Vagina (tissue), 2 donors: Measurements from ENCODE around the gene MEF2A. TPM values are rescaled to one million over a fixed set of nuclear protein-coding genes. Genes with fewer than 3 reads are reported as not detected.

Experiments
- DNase-seq, 2 donors: peaks; one replicate each; pipeline ENCODE4 v3.0.0-alpha.2; 2017; ENCODE audit errors: extremely low spot score in 2 of 2
- H3K27ac ChIP-seq: fragments of 200-600 bp; sonication (generic); one replicate; pipeline ENCODE4 v1.5.1; 2019
- H3K27me3 ChIP-seq: fragments of 200-600 bp; sonication (generic); one replicate; pipeline ENCODE4 v1.5.1; 2019
- H3K36me3 ChIP-seq, 2 donors: fragments of 200-600 bp; sonication (generic); one replicate each; pipeline ENCODE4 v1.5.1; 2017 to 2019
- H3K4me1 ChIP-seq: fragments of 200-600 bp; sonication (generic); one replicate; pipeline ENCODE4 v1.5.1; 2019
- H3K4me3 ChIP-seq, 2 donors: fragments of 200-600 bp; sonication (generic); 1 replicate in 1 of 2; 2 replicates in 1 of 2; pipeline ENCODE4 v1.5.1; 2016 to 2019
- H3K9me3 ChIP-seq: fragments of 200-600 bp; sonication (generic); one replicate; pipeline ENCODE4 v1.5.1; 2019
- POLR2A ChIP-seq, 2 donors: fragments of 450-650 bp; IDR thresholded peaks; one replicate each; pipeline ENCODE4 v1.6.1; 2017; ENCODE audit warnings: antibody characterized with exemption in 2 of 2, mild to moderate bottlenecking in 2 of 2, moderate library complexity in 2 of 2
- POLR2AphosphoS5 ChIP-seq, 2 donors: sonication (generic); formaldehyde crosslinking; IDR thresholded peaks; one replicate each; pipeline ENCODE4 v1.9.0; 2017; ENCODE audit warnings: antibody characterized with exemption in 2 of 2, mild to moderate bottlenecking in 2 of 2, low read depth in 1 of 2; ENCODE audit not compliant: insufficient read depth in 1 of 2
- intact Hi-C: fragments of 100-400 bp; cut with DNase I; formaldehyde crosslinking; loops from one replicate; pipeline ENCODE4 v1.15.1; 2023
- total RNA-seq: library from RNA; depleted of rRNA; stranded (reverse); fragments of >200 nt; gene quantifications from one replicate; pipeline ENCODE4 v1.2.3, GENCODE V29; 2016
- TF ChIP-seq, protein P1 (sequence below), 3 experiments: fragments of 450-650 bp in 2 of 3; fragments of 200-600 bp in 1 of 3; sonication (generic) in 1 of 3; IDR thresholded peaks; one replicate each; pipeline ENCODE4 v1.5.1; 2017 to 2019; ENCODE audit warnings: antibody characterized with exemption in 3 of 3, mild to moderate bottlenecking in 2 of 3, moderate library complexity in 2 of 3

MEF2A gene
- total RNA-seq, 1 donor from 2014 or later, result 51.3 TPM

- no peak overlapping the region for H3K4me3 ChIP-seq
- H3K27ac ChIP-seq, result no peak overlapping the region
- no peaks in the 10 kb centered on the region for H3K9me3 ChIP-seq
- TF ChIP-seq, protein P1, sequence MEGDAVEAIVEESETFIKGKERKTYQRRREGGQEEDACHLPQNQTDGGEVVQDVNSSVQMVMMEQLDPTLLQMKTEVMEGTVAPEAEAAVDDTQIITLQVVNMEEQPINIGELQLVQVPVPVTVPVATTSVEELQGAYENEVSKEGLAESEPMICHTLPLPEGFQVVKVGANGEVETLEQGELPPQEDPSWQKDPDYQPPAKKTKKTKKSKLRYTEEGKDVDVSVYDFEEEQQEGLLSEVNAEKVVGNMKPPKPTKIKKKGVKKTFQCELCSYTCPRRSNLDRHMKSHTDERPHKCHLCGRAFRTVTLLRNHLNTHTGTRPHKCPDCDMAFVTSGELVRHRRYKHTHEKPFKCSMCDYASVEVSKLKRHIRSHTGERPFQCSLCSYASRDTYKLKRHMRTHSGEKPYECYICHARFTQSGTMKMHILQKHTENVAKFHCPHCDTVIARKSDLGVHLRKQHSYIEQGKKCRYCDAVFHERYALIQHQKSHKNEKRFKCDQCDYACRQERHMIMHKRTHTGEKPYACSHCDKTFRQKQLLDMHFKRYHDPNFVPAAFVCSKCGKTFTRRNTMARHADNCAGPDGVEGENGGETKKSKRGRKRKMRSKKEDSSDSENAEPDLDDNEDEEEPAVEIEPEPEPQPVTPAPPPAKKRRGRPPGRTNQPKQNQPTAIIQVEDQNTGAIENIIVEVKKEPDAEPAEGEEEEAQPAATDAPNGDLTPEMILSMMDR (IDR thresholded peaks at IDR 0.05), result no peak
- no peak for TF ChIP-seq POLR2A (IDR thresholded peaks at IDR 0.05)
- DNase-seq, result no peak
- no peaks in the 10 kb centered on the region for H3K36me3 ChIP-seq
- no peaks in the 10 kb centered on the region for H3K27me3 ChIP-seq
- H3K4me1 ChIP-seq, result peaks cover 48% of the 10 kb centered on the region
- intact Hi-C loops, result no loop called here
Measured at GRCh38 chr15:99613481-99613880, 47.7 kb downstream of the MEF2A start.

DNA sequence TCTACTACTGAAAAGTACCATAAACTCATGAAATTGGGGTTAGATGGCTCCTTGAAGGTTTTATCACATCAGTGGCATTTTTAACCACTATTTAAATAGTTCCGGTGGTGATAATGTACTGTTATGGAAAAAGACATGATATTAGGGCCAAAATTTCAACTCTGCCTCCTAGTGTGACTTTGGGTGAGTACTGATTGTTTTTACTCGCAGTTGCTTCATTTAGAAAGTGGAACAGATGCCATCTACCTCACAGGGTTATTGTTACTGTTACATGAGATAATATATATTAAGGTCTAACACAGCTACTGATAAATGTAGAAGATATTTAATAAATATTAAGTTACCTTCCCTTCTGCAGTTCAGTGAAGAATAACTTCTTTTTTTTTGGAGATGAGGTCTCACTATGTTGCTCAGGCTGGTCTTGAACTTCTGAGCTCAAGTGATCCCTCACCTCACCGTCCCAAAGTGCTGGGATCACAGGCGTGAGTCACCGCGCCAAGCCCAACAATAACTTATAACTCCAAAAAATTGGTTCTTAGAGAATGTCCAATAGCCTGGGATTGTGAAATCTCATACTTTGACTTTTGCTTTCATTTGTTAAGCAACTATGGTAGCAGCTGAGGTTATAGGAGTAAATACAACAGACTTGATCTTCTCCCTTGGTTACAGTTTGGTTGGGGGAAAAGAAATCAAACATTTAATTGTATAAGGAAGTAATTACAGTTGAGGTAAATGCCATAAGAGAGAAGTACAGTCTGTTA is 48.3 kb downstream of the MEF2A start:
- peaks cover 53% of the 10 kb centered on the region for H3K4me1 ChIP-seq
- H3K27ac ChIP-seq, result no peak overlapping the region
- no peak overlapping the region for H3K4me3 ChIP-seq
- no peaks in the 10 kb centered on the region for H3K36me3 ChIP-seq
- H3K9me3 ChIP-seq, result no peaks in the 10 kb centered on the region
- no peak for TF ChIP-seq POLR2AphosphoS5 (IDR thresholded peaks at IDR 0.05; ENCODE audit: insufficient read depth in 1 of 2, low read depth in 1 of 2)
- DNase-seq, result no peak
- no peaks in the 10 kb centered on the region for H3K27me3 ChIP-seq
- intact Hi-C loops, result no loop called here

GRCh38 chr15:99614749-99615288 is 49.0 kb downstream of the MEF2A start:
- Histone ChIP-seq H3K4me1 (peaks cover 61% of the 10 kb centered on the region), H3K36me3 (no peaks in the 10 kb centered on the region), H3K4me3 (no peak overlapping the region), H3K27ac (no peak overlapping the region), H3K27me3 (no peaks in the 10 kb centered on the region), H3K9me3 (no peaks in the 10 kb centered on the region)
- intact Hi-C loops, result no loop called here
- no peak for DNase-seq
- TF ChIP-seq, protein P1 (IDR thresholded peaks at IDR 0.05), result no peak
- TF ChIP-seq POLR2AphosphoS5 (IDR thresholded peaks at IDR 0.05; ENCODE audit: insufficient read depth in 1 of 2, low read depth in 1 of 2) (no peak), POLR2A (IDR thresholded peaks at IDR 0.05) (no peak)

DNA sequence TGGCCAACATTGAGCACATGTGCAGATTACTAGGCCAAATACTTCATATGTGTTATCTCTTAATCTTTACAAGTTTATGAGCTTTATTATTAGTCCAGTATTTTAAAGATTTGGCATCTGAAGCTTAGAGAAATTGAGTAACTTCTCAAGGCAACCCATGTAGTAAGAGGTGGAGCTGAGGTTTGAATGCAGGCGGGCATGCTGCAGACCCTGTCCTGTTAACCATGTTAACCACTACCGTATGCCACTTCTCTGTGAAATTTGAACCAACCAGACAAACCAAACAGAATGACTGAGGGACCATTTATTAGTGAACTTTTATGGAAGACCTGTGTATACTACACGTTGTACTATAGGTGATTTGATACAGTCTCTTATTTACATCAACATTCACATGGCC is 49.7 kb downstream of the MEF2A start:
- Histone ChIP-seq H3K27ac (no peak overlapping the region), H3K4me1 (peaks cover 61% of the 10 kb centered on the region), H3K4me3 (no peak overlapping the region), H3K27me3 (no peaks in the 10 kb centered on the region), H3K9me3 (no peaks in the 10 kb centered on the region), H3K36me3 (no peaks in the 10 kb centered on the region)
- intact Hi-C loops, result no loop called here
- DNase-seq, result no peak
- TF ChIP-seq, protein P1 (IDR thresholded peaks at IDR 0.05), result no peak
- TF ChIP-seq POLR2A (IDR thresholded peaks at IDR 0.05) (no peak), POLR2AphosphoS5 (IDR thresholded peaks at IDR 0.05; ENCODE audit: insufficient read depth in 1 of 2, low read depth in 1 of 2) (no peak)

DNA sequence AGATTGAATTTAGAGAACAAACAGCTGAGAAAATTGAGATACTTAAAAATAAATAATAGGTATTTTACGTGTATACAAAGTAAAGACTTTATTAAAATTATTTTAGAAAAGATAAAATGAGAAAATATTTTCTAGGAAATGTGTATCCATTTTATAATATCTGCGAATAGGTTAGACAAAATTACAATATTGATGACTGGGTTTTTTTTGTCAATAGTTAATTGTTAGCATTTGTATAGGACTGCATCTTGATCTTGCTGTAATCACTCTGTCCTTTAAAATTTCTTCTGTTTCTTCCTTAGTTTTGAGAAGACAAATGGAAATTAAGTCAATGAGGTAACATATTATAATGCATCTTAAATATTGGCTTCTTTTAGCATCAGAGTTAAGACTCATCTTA is 50.3 kb downstream of the MEF2A start:
- H3K27ac ChIP-seq, result no peak overlapping the region
- TF ChIP-seq, protein P1 (IDR thresholded peaks at IDR 0.05), result no peak
- TF ChIP-seq POLR2A (IDR thresholded peaks at IDR 0.05), result no peak
- no peak for TF ChIP-seq POLR2AphosphoS5 (IDR thresholded peaks at IDR 0.05; ENCODE audit: insufficient read depth in 1 of 2, low read depth in 1 of 2)
- no peak overlapping the region for H3K4me3 ChIP-seq
- no peaks in the 10 kb centered on the region for H3K9me3 ChIP-seq
- peaks cover 61% of the 10 kb centered on the region for H3K4me1 ChIP-seq
- no peaks in the 10 kb centered on the region for H3K27me3 ChIP-seq
- no peak for DNase-seq
- intact Hi-C loops, result no loop called here
- H3K36me3 ChIP-seq, result no peaks in the 10 kb centered on the region
